ENCODE results near the gene SLC10A3. TPM values are rescaled to one million over a fixed set of nuclear protein-coding genes. Genes with fewer than 3 reads are reported as not detected.

SLC10A3 gene
- total RNA-seq, 1 donor from 2014 or later: 3.1 TPM

DNA sequence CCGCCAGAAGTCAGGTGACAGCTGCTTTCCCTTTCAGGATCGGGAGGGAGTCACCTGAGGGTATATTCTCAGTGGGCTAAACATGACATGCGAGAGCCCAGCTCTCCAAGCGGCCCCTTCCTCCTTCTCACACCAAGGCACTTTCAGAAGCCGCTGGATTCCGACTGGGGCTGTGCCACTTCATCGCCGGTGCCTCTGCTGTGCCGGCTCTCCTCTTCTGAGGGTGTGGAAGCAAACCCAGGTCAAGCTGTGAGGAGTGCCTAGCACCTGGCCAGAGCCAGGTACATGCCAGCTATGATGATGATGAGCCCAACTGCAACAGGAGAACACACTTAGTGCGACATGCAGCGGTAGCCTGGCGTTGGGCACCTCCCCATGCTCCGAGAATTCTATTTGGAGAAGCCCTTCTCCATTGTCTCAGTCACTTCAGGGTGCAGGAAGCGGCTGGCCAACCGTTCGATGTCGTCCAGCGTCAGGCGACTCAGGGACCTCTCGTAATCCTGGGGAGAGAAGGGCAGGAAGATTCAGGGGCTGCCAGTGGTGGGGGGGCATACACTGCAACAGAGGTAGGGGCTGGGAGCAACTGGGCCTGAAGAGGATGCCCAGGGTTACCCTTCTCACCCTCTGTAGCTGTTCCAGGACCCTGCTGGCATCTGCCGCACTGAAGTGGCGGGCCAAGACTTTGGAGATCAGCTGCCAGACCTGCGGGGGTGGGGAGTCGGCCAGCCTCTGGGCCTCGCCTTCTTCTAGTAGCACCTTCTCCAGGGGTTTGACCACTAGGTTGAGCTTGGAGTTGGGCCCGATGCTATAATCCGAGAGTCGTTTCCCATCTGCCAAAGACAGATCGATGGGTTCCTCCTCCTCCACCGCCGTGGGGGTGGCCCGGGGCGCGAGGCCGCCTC lies 5.0 kb downstream of the SLC10A3 start:
- Histone ChIP-seq H3K9ac (ENCODE audit: low read depth in 1 of 3, low read length in 3 of 3) (peak overlapping the region; percentile 65 to 87 (median 74)), H3K4me1 (ENCODE audit: control insufficient read depth in 3 of 3, insufficient read depth in 3 of 3, low read length in 3 of 3) (peaks cover 17 to 50% (median 34%) of the 10 kb centered on the region in 3 donors), H3K27me3 (ENCODE audit: control insufficient read depth in 3 of 3, insufficient read depth in 3 of 3, low read length in 3 of 3) (no peaks in the 10 kb centered on the region), H3K36me3 (ENCODE audit: control insufficient read depth in 3 of 3, insufficient read depth in 3 of 3, low read length in 3 of 3) (peaks cover 8 to 14% (median 8%) of the 10 kb centered on the region in 3 donors), H3K27ac (ENCODE audit: low read depth, low read length) (peak overlapping the region; percentile 66), H3K9me3 (ENCODE audit: control insufficient read depth in 3 of 3, low read length in 3 of 3) (no peaks in the 10 kb centered on the region), H3K4me3 (ENCODE audit: low read length in 3 of 3) (peak overlapping the region; percentile 48 to 70 (median 69))

- peak overlapping the region in 2 of 3 donors; percentile 65 to 87 for H3K9ac ChIP-seq (ENCODE audit: low read depth in 1 of 3, low read length in 3 of 3)
- H3K27me3 ChIP-seq (ENCODE audit: control insufficient read depth in 3 of 3, insufficient read depth in 3 of 3, low read length in 3 of 3): no peaks in the 10 kb centered on the region
- peaks cover 8 to 14% (median 8%) of the 10 kb centered on the region in 3 donors for H3K36me3 ChIP-seq (ENCODE audit: control insufficient read depth in 3 of 3, insufficient read depth in 3 of 3, low read length in 3 of 3)
- H3K4me3 ChIP-seq (ENCODE audit: low read length in 3 of 3): peak overlapping the region in 2 of 3 donors; percentile 29 to 36
- H3K9me3 ChIP-seq (ENCODE audit: control insufficient read depth in 3 of 3, low read length in 3 of 3): no peaks in the 10 kb centered on the region
- H3K27ac ChIP-seq (ENCODE audit: low read depth, low read length): peak overlapping the region; percentile 66
- H3K4me1 ChIP-seq (ENCODE audit: control insufficient read depth in 3 of 3, insufficient read depth in 3 of 3, low read length in 3 of 3): peaks cover 14 to 46% (median 29%) of the 10 kb centered on the region in 3 donors
These were observed 5.9 kb downstream of the SLC10A3 start for GRCh38 chrX:154484255-154485149.

DNA sequence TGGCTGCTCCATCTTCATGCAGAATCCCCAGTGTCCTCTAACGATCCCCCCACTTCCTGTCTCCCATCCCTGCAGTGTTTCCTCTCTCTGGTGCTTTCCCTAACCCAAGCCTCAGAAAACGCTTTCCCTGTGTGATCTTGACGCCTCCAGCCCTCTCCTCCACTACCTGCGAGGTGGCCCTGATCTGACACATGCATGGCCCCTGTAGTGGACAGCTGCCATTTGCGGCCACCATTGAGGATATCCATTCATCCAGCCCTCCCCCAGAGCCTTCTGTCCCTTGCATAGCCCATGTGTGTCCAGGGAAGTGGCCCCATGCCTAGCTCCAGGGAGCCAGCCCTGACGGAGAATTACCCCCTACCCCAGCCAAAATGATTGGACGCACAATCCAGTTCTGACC lies 7.1 kb downstream of the SLC10A3 start:
- peaks cover 8 to 14% (median 8%) of the 10 kb centered on the region in 3 donors for H3K36me3 ChIP-seq (ENCODE audit: control insufficient read depth in 3 of 3, insufficient read depth in 3 of 3, low read length in 3 of 3)
- no peaks in the 10 kb centered on the region for H3K27me3 ChIP-seq (ENCODE audit: control insufficient read depth in 3 of 3, insufficient read depth in 3 of 3, low read length in 3 of 3)
- H3K27ac ChIP-seq (ENCODE audit: low read depth, low read length): no peak overlapping the region
- H3K9me3 ChIP-seq (ENCODE audit: control insufficient read depth in 3 of 3, low read length in 3 of 3): no peaks in the 10 kb centered on the region
- H3K4me3 ChIP-seq (ENCODE audit: low read length in 3 of 3): no peak overlapping the region
- H3K4me1 ChIP-seq (ENCODE audit: control insufficient read depth in 3 of 3, insufficient read depth in 3 of 3, low read length in 3 of 3): peaks cover 13 to 42% (median 29%) of the 10 kb centered on the region in 3 donors
- H3K9ac ChIP-seq (ENCODE audit: low read depth in 1 of 3, low read length in 3 of 3): no peak overlapping the region

- Histone ChIP-seq H3K4me3 (ENCODE audit: low read length in 3 of 3) (no peak overlapping the region), H3K27ac (ENCODE audit: low read depth, low read length) (no peak overlapping the region), H3K9ac (ENCODE audit: low read depth in 1 of 3, low read length in 3 of 3) (no peak overlapping the region), H3K9me3 (ENCODE audit: control insufficient read depth in 3 of 3, low read length in 3 of 3) (no peaks in the 10 kb centered on the region), H3K36me3 (ENCODE audit: control insufficient read depth in 3 of 3, insufficient read depth in 3 of 3, low read length in 3 of 3) (peaks cover 8 to 13% (median 8%) of the 10 kb centered on the region in 3 donors), H3K4me1 (ENCODE audit: control insufficient read depth in 3 of 3, insufficient read depth in 3 of 3, low read length in 3 of 3) (peaks cover 18 to 48% (median 32%) of the 10 kb centered on the region in 3 donors), H3K27me3 (ENCODE audit: control insufficient read depth in 3 of 3, insufficient read depth in 3 of 3, low read length in 3 of 3) (no peaks in the 10 kb centered on the region)
These were observed 7.6 kb downstream of the SLC10A3 start for GRCh38 chrX:154482786-154483185.

- Histone ChIP-seq H3K27me3 (ENCODE audit: control insufficient read depth in 3 of 3, insufficient read depth in 3 of 3, low read length in 3 of 3) (no peaks in the 10 kb centered on the region), H3K27ac (ENCODE audit: low read depth, low read length) (no peak overlapping the region), H3K4me3 (ENCODE audit: low read length in 3 of 3) (no peak overlapping the region), H3K36me3 (ENCODE audit: control insufficient read depth in 3 of 3, insufficient read depth in 3 of 3, low read length in 3 of 3) (peaks cover 4 to 9% (median 8%) of the 10 kb centered on the region in 3 donors), H3K9ac (ENCODE audit: low read depth in 1 of 3, low read length in 3 of 3) (no peak overlapping the region), H3K9me3 (ENCODE audit: control insufficient read depth in 3 of 3, low read length in 3 of 3) (no peaks in the 10 kb centered on the region), H3K4me1 (ENCODE audit: control insufficient read depth in 3 of 3, insufficient read depth in 3 of 3, low read length in 3 of 3) (peaks cover 18 to 48% (median 31%) of the 10 kb centered on the region in 3 donors)
These were observed 8.4 kb downstream of the SLC10A3 start for GRCh38 chrX:154481911-154482601.

- Histone ChIP-seq H3K27me3 (ENCODE audit: control insufficient read depth in 3 of 3, insufficient read depth in 3 of 3, low read length in 3 of 3) (no peaks in the 10 kb centered on the region), H3K4me3 (ENCODE audit: low read length in 3 of 3) (no peak overlapping the region), H3K36me3 (ENCODE audit: control insufficient read depth in 3 of 3, insufficient read depth in 3 of 3, low read length in 3 of 3) (peaks cover 4 to 9% (median 8%) of the 10 kb centered on the region in 3 donors), H3K9ac (ENCODE audit: low read depth in 1 of 3, low read length in 3 of 3) (no peak overlapping the region), H3K9me3 (ENCODE audit: control insufficient read depth in 3 of 3, low read length in 3 of 3) (no peaks in the 10 kb centered on the region), H3K27ac (ENCODE audit: low read depth, low read length) (no peak overlapping the region), H3K4me1 (ENCODE audit: control insufficient read depth in 3 of 3, insufficient read depth in 3 of 3, low read length in 3 of 3) (peaks cover 18 to 44% (median 29%) of the 10 kb centered on the region in 3 donors)
These were observed 9.2 kb downstream of the SLC10A3 start for GRCh38 chrX:154481195-154481594.

DNA sequence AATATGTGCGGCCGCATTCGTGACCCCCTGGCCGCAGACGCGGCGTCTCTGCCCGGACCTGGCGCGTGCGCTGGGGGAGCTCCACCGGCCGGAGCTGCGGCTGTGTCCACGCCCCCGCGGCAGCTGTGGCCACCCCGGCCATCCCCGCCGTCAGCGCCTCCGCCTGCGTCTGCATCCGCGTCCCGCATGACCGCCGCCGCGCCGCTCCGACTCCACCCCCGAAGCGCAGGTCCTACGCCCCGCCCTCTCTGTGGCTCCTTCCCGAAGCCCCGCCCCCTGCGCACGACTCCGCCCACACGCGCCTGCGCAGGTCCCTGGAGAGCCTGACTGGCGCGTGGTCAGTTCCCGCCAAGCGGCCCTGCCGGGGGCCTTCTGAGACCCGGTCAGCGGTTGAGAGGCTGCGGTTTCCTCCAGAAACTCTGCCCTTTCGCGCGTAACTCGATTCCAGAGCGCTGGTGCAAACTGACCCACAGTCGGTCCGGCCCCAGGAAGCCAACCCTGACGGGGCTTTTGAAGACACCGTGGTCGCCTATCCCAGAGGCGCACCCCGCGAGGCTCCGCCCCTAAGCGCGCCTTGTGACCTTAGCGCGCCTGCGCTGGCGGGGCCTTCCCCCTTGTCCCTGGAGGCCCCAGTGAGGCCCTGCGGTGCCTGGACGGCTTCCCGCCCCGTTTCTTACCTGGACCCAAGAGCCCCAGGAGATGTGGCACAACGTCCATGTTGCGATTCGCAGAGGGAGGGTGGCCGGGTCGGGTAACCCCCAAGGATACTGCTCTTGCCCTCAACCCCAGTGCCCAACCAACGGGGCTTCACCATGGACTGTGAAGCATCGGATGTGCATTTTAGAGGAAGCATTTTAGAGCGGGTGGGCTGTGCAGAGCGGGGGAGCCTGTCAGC lies 11.5 kb downstream of the SLC10A3 start, which contains the start of gene LAGE3:
TSS of gene LAGE3 (minus strand) at position 554 of the 895 bp plus-strand sequence. CDS start at position 188, 366 bp downstream.
- Histone ChIP-seq H3K9me3 (ENCODE audit: control insufficient read depth in 3 of 3, low read length in 3 of 3) (no peaks in the 10 kb centered on the region), H3K9ac (ENCODE audit: low read depth in 1 of 3, low read length in 3 of 3) (peak within 1 kb of the TSS; percentile 20 to 74 (median 70)), H3K4me3 (ENCODE audit: low read length in 3 of 3) (peak within 1 kb of the TSS; percentile 66 to 73 (median 71)), H3K27me3 (ENCODE audit: control insufficient read depth in 3 of 3, insufficient read depth in 3 of 3, low read length in 3 of 3) (no peaks in the 10 kb centered on the region), H3K36me3 (ENCODE audit: control insufficient read depth in 3 of 3, insufficient read depth in 3 of 3, low read length in 3 of 3) (peaks cover 0 to 4% (median 0%) of the 10 kb centered on the region in 3 donors), H3K4me1 (ENCODE audit: control insufficient read depth in 3 of 3, insufficient read depth in 3 of 3, low read length in 3 of 3) (peaks cover 7 to 27% (median 11%) of the 10 kb centered on the region in 3 donors), H3K27ac (ENCODE audit: low read depth, low read length) (peak within 1 kb of the TSS; percentile 82)

DNA sequence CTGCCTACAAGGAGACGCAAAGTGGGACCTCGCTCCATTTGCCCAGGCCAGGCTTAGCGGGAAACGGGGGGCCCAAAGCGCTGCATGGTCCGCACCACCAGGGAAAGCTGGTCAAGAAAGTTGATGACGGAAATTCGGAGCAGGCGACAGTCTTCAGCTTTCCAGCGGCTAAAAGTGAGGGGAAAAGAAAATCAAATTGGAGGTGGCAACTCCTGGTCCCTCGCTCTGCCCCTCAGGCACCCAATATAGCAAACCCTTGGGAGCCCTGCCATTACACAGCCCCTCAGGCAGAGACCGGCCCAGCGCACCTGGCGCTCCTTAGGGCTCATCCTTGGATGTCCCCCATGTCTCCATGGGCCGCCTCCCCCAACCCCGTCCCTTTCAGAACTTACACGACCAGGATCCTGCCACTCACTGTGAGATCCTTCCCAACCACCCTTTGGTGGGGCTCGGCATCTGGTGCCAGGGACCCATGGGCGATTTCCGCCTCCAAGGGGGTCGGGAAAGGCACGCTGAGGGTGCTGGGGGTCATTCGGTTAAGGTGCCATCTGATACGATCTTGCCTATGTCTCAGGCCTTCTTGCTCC lies 12.4 kb downstream of the SLC10A3 start:
- Histone ChIP-seq H3K9me3 (ENCODE audit: control insufficient read depth in 3 of 3, low read length in 3 of 3) (no peaks in the 10 kb centered on the region), H3K27ac (ENCODE audit: low read depth, low read length) (peak overlapping the region; percentile 82), H3K27me3 (ENCODE audit: control insufficient read depth in 3 of 3, insufficient read depth in 3 of 3, low read length in 3 of 3) (no peaks in the 10 kb centered on the region), H3K36me3 (ENCODE audit: control insufficient read depth in 3 of 3, insufficient read depth in 3 of 3, low read length in 3 of 3) (no peaks in the 10 kb centered on the region), H3K9ac (ENCODE audit: low read depth in 1 of 3, low read length in 3 of 3) (peak overlapping the region; percentile 20 to 74 (median 70)), H3K4me1 (ENCODE audit: control insufficient read depth in 3 of 3, insufficient read depth in 3 of 3, low read length in 3 of 3) (peaks cover 6 to 20% (median 7%) of the 10 kb centered on the region in 3 donors), H3K4me3 (ENCODE audit: low read length in 3 of 3) (peak overlapping the region; percentile 66 to 73 (median 71))
